Smooth muscle cell of the pulmonary artery (primary cell): ENCODE data around the gene GEMIN2. TPM values are rescaled to one million over a fixed set of nuclear protein-coding genes. Genes with fewer than 3 reads are reported as not detected.

Source experiments
- total RNA-seq: library from RNA; depleted of rRNA; stranded (reverse); fragments of >200 nt; gene quantifications from 2 replicates; pipeline ENCODE4 v1.2.3, GENCODE V29; 2014

Gene GEMIN2
- 11.8 and 18.3 TPM in 2 replicates for total RNA-seq

GRCh38 chr14:39114073-39114838 lies at the start of gene GEMIN2:
Gene GEMIN2 (plus strand): TSS chr14:39114323. CDS start chr14:39114339, 16 bp downstream.

GRCh38 chr14:39102969-39103957 lies 10.9 kb upstream of the GEMIN2 start, which contains the start of gene SEC23A:
Gene SEC23A (minus strand): TSS chr14:39103235. CDS start chr14:39096118, 7,117 bp downstream.

GRCh38 chr14:39174560-39175444 lies 60.7 kb downstream of the GEMIN2 start, which contains the start of gene PNN:
Gene PNN (plus strand): TSS chr14:39175254. CDS start chr14:39175280, 26 bp downstream.

Other genes starting within 250 kb of the GEMIN2 start
- 448 and 547 TPM in 2 replicates for gene SEC23A, start 11.1 kb upstream of the GEMIN2 start, total RNA-seq
- gene TRAPPC6B, start 56.0 kb downstream of the GEMIN2 start, total RNA-seq, result 23.5 and 28.0 TPM in 2 replicates
- 11.5 and 13.5 TPM in 2 replicates for gene PNN, start 60.9 kb downstream of the GEMIN2 start, total RNA-seq
- gene MIA2, start 119.6 kb downstream of the GEMIN2 start, total RNA-seq, result 12.0 and 15.3 TPM in 2 replicates